PC-3 (cell line): ENCODE data around the gene SLC5A3.

Experiments used
- CTCF ChIP-seq: fragments of 300-600 bp; sonication (generic); conservative IDR thresholded peaks from 2 replicates; pipeline ENCODE4 v1.5.1; 2017; ENCODE audit warnings: antibody characterized with exemption, low read depth, mild to moderate bottlenecking, low read length
- EZH2 ChIP-seq: fragments of 300-600 bp; sonication (generic); IDR thresholded peaks from one replicate; pipeline ENCODE4 v1.6.1; 2017; ENCODE audit warnings: antibody characterized with exemption, mild to moderate bottlenecking, low read length; ENCODE audit not compliant: unreplicated experiment
- EZH2phosphoT487 ChIP-seq: fragments of 300-600 bp; sonication (generic); IDR thresholded peaks from 2 replicates; pipeline ENCODE4 v1.6.1; 2018; ENCODE audit warnings: mild to moderate bottlenecking, antibody characterized with exemption, low read length, borderline replicate concordance

DNA sequence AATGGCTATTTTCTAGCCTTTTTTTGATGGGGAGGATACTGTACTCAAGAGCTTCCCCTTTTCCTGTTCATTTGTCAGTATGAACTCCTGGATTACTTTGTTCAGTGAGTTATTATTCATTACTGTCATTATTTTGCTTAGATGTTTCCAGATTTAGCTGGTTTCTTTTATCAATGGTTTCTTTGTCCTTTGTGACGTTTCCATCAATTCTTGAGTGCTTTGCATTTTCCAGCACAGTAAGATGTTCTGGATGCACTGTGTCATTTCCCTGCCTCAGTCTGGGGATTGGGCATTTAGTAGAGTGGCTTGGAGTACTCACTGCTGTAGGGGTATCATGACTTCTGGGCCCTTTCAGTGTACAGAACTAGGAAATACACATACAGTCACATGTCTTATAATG, 34.2 kb downstream of the SLC5A3 start:
- no peak for TF ChIP-seq EZH2phosphoT487
- no peak for TF ChIP-seq CTCF
- TF ChIP-seq EZH2 = no peak
